SKM-1 treated with dmso at 0.1 percent for 144 hours (cell line): ENCODE data around the gene MNT.
"Not testable (repeated sequence)": the region's sequence is repeated elsewhere in the genome, so short reads cannot be mapped to it uniquely, and the experiment has no call there.

Experiments
- DNase-seq: peaks from one replicate; lab custom pipeline; 2025; ENCODE audit not compliant: unreplicated experiment; lab: John Stamatoyannopoulos, UW

Gene MNT

GRCh38 chr17:2400877-2401425 lies at the start of gene MNT:
Gene MNT (minus strand): TSS chr17:2401060. CDS start chr17:2400712, 348 bp downstream.
- DNase-seq, result peak; percentile 89

- no peak for DNase-seq
Measured at GRCh38 chr17:2450016-2450650, 49.3 kb upstream of the MNT start.

- DNase-seq, result no peak
Measured at GRCh38 chr17:2449486-2449885, 48.6 kb upstream of the MNT start.

GRCh38 chr17:2447479-2447878 lies 46.6 kb upstream of the MNT start:
- DNase-seq, result not testable (repeated sequence)

GRCh38 chr17:2445638-2446037 lies 44.8 kb upstream of the MNT start:
- DNase-seq, result no peak

- no peak for DNase-seq
Measured at GRCh38 chr17:2444382-2444781, 43.5 kb upstream of the MNT start.

GRCh38 chr17:2442166-2442565 lies 41.3 kb upstream of the MNT start:
- DNase-seq, result no peak

- DNase-seq, result no peak
Measured at GRCh38 chr17:2440930-2441329, 40.1 kb upstream of the MNT start.

- DNase-seq, result not testable (repeated sequence)
Measured at GRCh38 chr17:2439997-2440396, 39.1 kb upstream of the MNT start.

GRCh38 chr17:2438823-2439222 lies 38.0 kb upstream of the MNT start:
- no peak for DNase-seq

GRCh38 chr17:2436316-2436905 lies 35.6 kb upstream of the MNT start:
- DNase-seq, result no peak

- DNase-seq, result no peak
Measured at GRCh38 chr17:2435862-2436261, 35.0 kb upstream of the MNT start.

- DNase-seq, result no peak
Measured at GRCh38 chr17:2435181-2435741, 34.4 kb upstream of the MNT start.

- no peak for DNase-seq
Measured at GRCh38 chr17:2433696-2434095, 32.8 kb upstream of the MNT start.

GRCh38 chr17:2427910-2428309 lies 27.1 kb upstream of the MNT start:
- DNase-seq, result no peak

GRCh38 chr17:2427215-2427614 lies 26.4 kb upstream of the MNT start:
- DNase-seq, result no peak

- DNase-seq, result no peak
Measured at GRCh38 chr17:2423271-2423670, 22.4 kb upstream of the MNT start.

- no peak for DNase-seq
Measured at GRCh38 chr17:2421315-2422147, 20.7 kb upstream of the MNT start.

- no peak for DNase-seq
Measured at GRCh38 chr17:2420176-2420575, 19.3 kb upstream of the MNT start.

- no peak for DNase-seq
Measured at GRCh38 chr17:2419486-2419885, 18.6 kb upstream of the MNT start.

GRCh38 chr17:2418572-2418971 lies 17.7 kb upstream of the MNT start:
- no peak for DNase-seq
